Activated CD4-positive, alpha-beta T cell treated with anti-CD3 and anti-CD28 coated beads for 36 hours (primary cell): ENCODE data around the gene KRTDAP. TPM values are rescaled to one million over a fixed set of nuclear protein-coding genes. Genes with fewer than 3 reads are reported as not detected.
"Not testable (repeated sequence)": the region's sequence is repeated elsewhere in the genome, so short reads cannot be mapped to it uniquely, and the experiment has no call there.

Experiments
- ATAC-seq: fragments of 200-7000 bp; cut with Tn5 transposase; one replicate; pipeline ENCODE4 v1.10.0; 2021; ENCODE audit warnings: mild to moderate bottlenecking, moderate library complexity
- CTCF ChIA-PET: fragments of 350-600 bp; sonication (Branson Sonifier 250); formaldehyde crosslinking; loops from one replicate; lab custom pipeline; 2021; ENCODE audit warnings: antibody characterized with exemption; lab: Charles Lee
- POLR2A ChIA-PET: fragments of 350-600 bp; sonication (Branson Sonifier 250); formaldehyde crosslinking; loops from one replicate; lab custom pipeline; 2021; ENCODE audit warnings: antibody characterized with exemption, inconsistent platforms; lab: Charles Lee
- DNase-seq: peaks from one replicate; pipeline ENCODE4 v3.0.0-alpha.2; 2020
- H3K27ac Mint-ChIP-seq: one replicate; pipeline ENCODE4 v1.8.0; 2021; ENCODE audit warnings: mixed read lengths
- H3K27me3 Mint-ChIP-seq: one replicate; pipeline ENCODE4 v1.8.0; 2021; ENCODE audit warnings: mixed read lengths
- H3K36me3 Mint-ChIP-seq: one replicate; pipeline ENCODE4 v1.8.0; 2021; ENCODE audit warnings: low read depth, mixed read lengths
- H3K4me1 Mint-ChIP-seq: one replicate; pipeline ENCODE4 v1.8.0; 2021; ENCODE audit warnings: mixed read lengths
- H3K4me3 Mint-ChIP-seq: one replicate; pipeline ENCODE4 v1.8.0; 2021; ENCODE audit warnings: mild to moderate bottlenecking, moderate library complexity, mixed read lengths
- H3K9me3 Mint-ChIP-seq: one replicate; pipeline ENCODE4 v1.8.0; 2021; ENCODE audit warnings: low read depth, mixed read lengths
- intact Hi-C, 2 experiments: fragments of 100-400 bp; cut with DNase I in 1 of 2; cut with micrococcal nuclease in 1 of 2; formaldehyde crosslinking; loops; one replicate each; pipeline versions ENCODE4 v1.14.2 to v1.15.1; 2022 to 2024; cut with DNase I, micrococcal nuclease
- total RNA-seq, 2 experiments: library from RNA; stranded (reverse); gene quantifications; one replicate each; pipeline ENCODE4 v1.2.3, GENCODE V29; 2021

The KRTDAP gene
- total RNA-seq, 2 experiments from 2014 or later = not detected

GRCh38 chr19:35478794-35479677 is 11.2 kb downstream of the KRTDAP start:
- POLR2A ChIA-PET = no interaction called here

GRCh38 chr19:35476149-35476548 is 14.1 kb downstream of the KRTDAP start:
- POLR2A ChIA-PET = no interaction called here
- CTCF ChIA-PET = no interaction called here
- DNase-seq = peak; percentile 56
- Mint-ChIP-seq H3K4me3 (no peak overlapping the region), H3K9me3 (no peaks in the 10 kb centered on the region), H3K27me3 (peaks cover 2% of the 10 kb centered on the region), H3K27ac (no peak overlapping the region), H3K4me1 (no peaks in the 10 kb centered on the region), H3K36me3 (no peaks in the 10 kb centered on the region)
- peak; percentile 36 for ATAC-seq
- intact Hi-C loops = no loop called here

More at GRCh38 chr19:35478794-35479677, 11.2 kb downstream of the KRTDAP start:
- Mint-ChIP-seq H3K4me1 (no peaks in the 10 kb centered on the region), H3K4me3 (no peak overlapping the region), H3K9me3 (no peaks in the 10 kb centered on the region), H3K36me3 (no peaks in the 10 kb centered on the region), H3K27me3 (peaks cover 2% of the 10 kb centered on the region), H3K27ac (no peak overlapping the region)
- ATAC-seq = no peak
- intact Hi-C loops = no loop called here
- CTCF ChIA-PET = interaction anchor here (1.4 to 1.8 kb wide), 4 partner anchors 16 to 126 kb away, joined by 3 to 7 read pairs (median 4); no protein-coding TSS in a partner anchor
- no peak for DNase-seq

- CTCF ChIA-PET = interaction anchor here (1.0 to 1.2 kb wide), 2 partner anchors 10 to 121 kb away, joined by 3 to 4 read pairs; no protein-coding TSS in a partner anchor
- intact Hi-C loops, H3K4me3 Mint-ChIP-seq, H3K36me3 Mint-ChIP-seq, ATAC-seq, POLR2A ChIA-PET, H3K27me3 Mint-ChIP-seq, H3K4me1 Mint-ChIP-seq, DNase-seq, H3K9me3 Mint-ChIP-seq, H3K27ac Mint-ChIP-seq: not testable (repeated sequence)
Measured at GRCh38 chr19:35474594-35474993, 15.7 kb downstream of the KRTDAP start.

- ChIA-PET CTCF (interaction anchor here (0.6 to 1.8 kb wide), 7 partner anchors 10 to 431 kb away, joined by 3 to 8 read pairs (median 3); partner anchors contain the start of gene FFAR1), POLR2A (no interaction called here)
- no peak overlapping the region for H3K4me3 Mint-ChIP-seq
- ATAC-seq = no peak
- intact Hi-C loops = no loop called here
- H3K27ac Mint-ChIP-seq = no peak overlapping the region
- no peak for DNase-seq
- no peaks in the 10 kb centered on the region for H3K4me1 Mint-ChIP-seq
- no peaks in the 10 kb centered on the region for H3K9me3 Mint-ChIP-seq
- H3K36me3 Mint-ChIP-seq = no peaks in the 10 kb centered on the region
- peaks cover 2% of the 10 kb centered on the region for H3K27me3 Mint-ChIP-seq
Measured at GRCh38 chr19:35474104-35474503, 16.2 kb downstream of the KRTDAP start.

DNA sequence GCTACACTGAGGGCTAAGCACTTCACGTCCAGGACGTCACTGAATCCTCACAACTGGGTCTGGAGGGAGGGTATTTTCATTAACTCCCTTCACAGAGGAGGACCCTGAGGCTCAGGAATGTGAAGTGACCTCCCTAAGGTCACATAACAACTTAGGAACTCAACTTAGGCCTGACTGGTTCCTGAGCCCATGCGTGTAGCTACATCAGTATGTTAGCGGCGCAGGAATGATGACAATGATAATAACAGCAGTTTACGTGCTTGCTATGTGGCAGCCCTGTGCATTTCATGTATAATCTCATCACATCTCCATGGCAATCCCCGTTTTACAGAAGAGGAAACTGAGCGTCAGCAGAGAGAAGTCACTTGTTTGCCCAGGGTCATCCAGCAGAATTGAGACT is 18.3 kb downstream of the KRTDAP start:
- H3K27ac Mint-ChIP-seq = no peak overlapping the region
- peaks cover 2% of the 10 kb centered on the region for H3K27me3 Mint-ChIP-seq
- no peaks in the 10 kb centered on the region for H3K9me3 Mint-ChIP-seq
- ChIA-PET CTCF (interaction anchor here (0.6 kb wide), 2 partner anchors 23 to 214 kb away, joined by 3 to 4 read pairs; no protein-coding TSS in a partner anchor), POLR2A (no interaction called here)
- intact Hi-C loops = no loop called here
- no peak for ATAC-seq
- H3K4me1 Mint-ChIP-seq = peaks cover 3% of the 10 kb centered on the region
- H3K4me3 Mint-ChIP-seq = no peak overlapping the region
- H3K36me3 Mint-ChIP-seq = no peaks in the 10 kb centered on the region
- no peak for DNase-seq

DNA sequence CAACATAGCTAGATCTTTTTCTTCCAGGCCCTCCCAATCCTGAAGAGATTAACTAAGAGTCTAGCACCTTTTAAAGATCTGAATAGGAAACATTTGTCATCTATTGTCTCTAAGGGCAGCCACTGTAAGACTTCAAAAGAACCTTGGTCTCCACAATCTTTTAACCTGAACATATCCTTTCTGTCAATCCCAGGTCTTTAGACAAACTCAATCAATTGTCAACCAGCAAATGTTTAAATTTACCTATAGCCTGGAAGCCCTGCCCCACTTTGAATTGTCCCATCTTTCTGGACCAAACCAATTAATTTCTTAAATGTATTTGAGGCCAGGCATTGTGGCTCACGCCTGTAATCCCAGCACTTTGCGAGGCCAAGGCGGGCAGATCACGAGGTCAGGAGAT is 19.2 kb downstream of the KRTDAP start:
- DNase-seq, POLR2A ChIA-PET, H3K9me3 Mint-ChIP-seq, H3K4me1 Mint-ChIP-seq, H3K27me3 Mint-ChIP-seq, intact Hi-C loops, H3K36me3 Mint-ChIP-seq, H3K27ac Mint-ChIP-seq, ATAC-seq, H3K4me3 Mint-ChIP-seq: not testable (repeated sequence)
- CTCF ChIA-PET = interaction anchor here (0.7 to 4.1 kb wide), 3 partner anchors 21 to 117 kb away, joined by 3 to 54 read pairs (median 3); no protein-coding TSS in a partner anchor

GRCh38 chr19:35470128-35470527 is 20.1 kb downstream of the KRTDAP start:
- intact Hi-C loops = no loop called here
- ChIA-PET CTCF (interaction anchor here (0.5 to 4.1 kb wide), 4 partner anchors 17 to 129 kb away, joined by 3 to 54 read pairs (median 4); no protein-coding TSS in a partner anchor), POLR2A (no interaction called here)
- Mint-ChIP-seq H3K9me3 (no peaks in the 10 kb centered on the region), H3K27ac (no peak overlapping the region), H3K36me3 (no peaks in the 10 kb centered on the region), H3K27me3 (no peaks in the 10 kb centered on the region), H3K4me1 (peaks cover 3% of the 10 kb centered on the region), H3K4me3 (no peak overlapping the region)
- DNase-seq = no peak
- no peak for ATAC-seq

- ATAC-seq = peak; percentile 100
- Mint-ChIP-seq H3K27me3 (no peaks in the 10 kb centered on the region), H3K4me1 (peaks cover 7% of the 10 kb centered on the region), H3K4me3 (no peak overlapping the region), H3K36me3 (no peaks in the 10 kb centered on the region), H3K9me3 (no peaks in the 10 kb centered on the region), H3K27ac (no peak overlapping the region)
- POLR2A ChIA-PET = interaction anchor here (0.9 kb wide), 1 partner anchor 121 kb away, joined by 3 read pairs; the partner anchor contains the start of gene FFAR1
- intact Hi-C loops = loop anchor here (1.0 kb wide), 3 partner anchors 116 to 199 kb away; no protein-coding TSS in a partner anchor
- DNase-seq = peak; percentile 81
- CTCF ChIA-PET = interaction anchor here (0.7 to 4.1 kb wide), 9 partner anchors 15 to 132 kb away, joined by 3 to 54 read pairs (median 3); partner anchors contain the start of gene FFAR3
Measured at GRCh38 chr19:35468637-35469036, 21.6 kb downstream of the KRTDAP start.

- H3K9me3 Mint-ChIP-seq = no peaks in the 10 kb centered on the region
- intact Hi-C loops = no loop called here
- H3K36me3 Mint-ChIP-seq = no peaks in the 10 kb centered on the region
- H3K4me1 Mint-ChIP-seq = peaks cover 22% of the 10 kb centered on the region
- ATAC-seq (no peak), DNase-seq (no peak)
- H3K27ac Mint-ChIP-seq = no peak overlapping the region
- no peak overlapping the region for H3K4me3 Mint-ChIP-seq
- POLR2A ChIA-PET = no interaction called here
- CTCF ChIA-PET = interaction anchor here (0.6 to 1.1 kb wide), 3 partner anchors 74 to 508 kb away, joined by 3 read pairs; no protein-coding TSS in a partner anchor
- H3K27me3 Mint-ChIP-seq = no peaks in the 10 kb centered on the region
Measured at GRCh38 chr19:35466259-35466658, 24.0 kb downstream of the KRTDAP start.

DNA sequence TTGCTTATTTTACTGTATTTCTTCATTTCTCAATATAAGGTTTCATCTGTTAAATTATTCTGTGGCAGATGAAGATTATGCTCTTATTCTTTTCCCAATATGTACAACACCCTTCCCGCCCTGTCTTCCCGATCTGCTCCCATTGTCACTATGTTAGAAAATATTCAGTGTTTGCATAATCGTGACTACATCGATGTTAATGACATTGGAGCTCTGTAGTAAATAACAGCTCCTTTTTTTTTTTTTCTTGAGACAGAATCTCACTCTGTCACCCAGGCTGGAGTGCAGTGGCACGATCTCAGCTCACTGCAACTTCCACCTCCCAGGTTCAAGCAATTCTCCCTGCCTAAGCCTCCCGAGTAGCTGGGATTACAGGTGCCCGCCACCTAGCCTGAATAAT is 27.3 kb downstream of the KRTDAP start:
- intact Hi-C loops = loop anchor here in 1 of 2 experiments (1.0 to 5.0 kb wide), 2 partner anchors 61 to 116 kb away; partner anchors contain the start of gene FFAR1
- not testable (repeated sequence) for DNase-seq, H3K4me3 Mint-ChIP-seq, H3K9me3 Mint-ChIP-seq, H3K27me3 Mint-ChIP-seq, ATAC-seq, H3K36me3 Mint-ChIP-seq
- POLR2A ChIA-PET = interaction anchor here (0.7 to 1.0 kb wide), 2 partner anchors 78 to 116 kb away, joined by 4 read pairs; no protein-coding TSS in a partner anchor
- Mint-ChIP-seq H3K27ac (peak overlapping the region; percentile 55), H3K4me1 (peaks cover 26% of the 10 kb centered on the region)
- CTCF ChIA-PET = interaction anchor here (1.1 to 2.1 kb wide), 5 partner anchors 10 to 115 kb away, joined by 3 to 9 read pairs (median 5); partner anchors contain the start of gene FFAR1

- H3K4me1 Mint-ChIP-seq = peaks cover 24% of the 10 kb centered on the region
- intact Hi-C loops = loop anchor here in 1 of 2 experiments (1.0 to 5.0 kb wide), 2 partner anchors 60 to 115 kb away; partner anchors contain the start of gene FFAR1
- ATAC-seq (peak; percentile 90), DNase-seq (peak; percentile 49)
- no peaks in the 10 kb centered on the region for H3K36me3 Mint-ChIP-seq
- no peak overlapping the region for H3K4me3 Mint-ChIP-seq
- H3K27me3 Mint-ChIP-seq = no peaks in the 10 kb centered on the region
- ChIA-PET CTCF (interaction anchor here (1.1 to 2.1 kb wide), 5 partner anchors 10 to 115 kb away, joined by 3 to 9 read pairs (median 5); partner anchors contain the start of gene FFAR1), POLR2A (interaction anchor here (0.7 to 1.0 kb wide), 2 partner anchors 77 to 115 kb away, joined by 4 read pairs; no protein-coding TSS in a partner anchor)
- no peaks in the 10 kb centered on the region for H3K9me3 Mint-ChIP-seq
- H3K27ac Mint-ChIP-seq = peak overlapping the region; percentile 55
Measured at GRCh38 chr19:35462476-35462953, 27.7 kb downstream of the KRTDAP start.
